ENCODE data around the gene ZDHHC24.

DNA sequence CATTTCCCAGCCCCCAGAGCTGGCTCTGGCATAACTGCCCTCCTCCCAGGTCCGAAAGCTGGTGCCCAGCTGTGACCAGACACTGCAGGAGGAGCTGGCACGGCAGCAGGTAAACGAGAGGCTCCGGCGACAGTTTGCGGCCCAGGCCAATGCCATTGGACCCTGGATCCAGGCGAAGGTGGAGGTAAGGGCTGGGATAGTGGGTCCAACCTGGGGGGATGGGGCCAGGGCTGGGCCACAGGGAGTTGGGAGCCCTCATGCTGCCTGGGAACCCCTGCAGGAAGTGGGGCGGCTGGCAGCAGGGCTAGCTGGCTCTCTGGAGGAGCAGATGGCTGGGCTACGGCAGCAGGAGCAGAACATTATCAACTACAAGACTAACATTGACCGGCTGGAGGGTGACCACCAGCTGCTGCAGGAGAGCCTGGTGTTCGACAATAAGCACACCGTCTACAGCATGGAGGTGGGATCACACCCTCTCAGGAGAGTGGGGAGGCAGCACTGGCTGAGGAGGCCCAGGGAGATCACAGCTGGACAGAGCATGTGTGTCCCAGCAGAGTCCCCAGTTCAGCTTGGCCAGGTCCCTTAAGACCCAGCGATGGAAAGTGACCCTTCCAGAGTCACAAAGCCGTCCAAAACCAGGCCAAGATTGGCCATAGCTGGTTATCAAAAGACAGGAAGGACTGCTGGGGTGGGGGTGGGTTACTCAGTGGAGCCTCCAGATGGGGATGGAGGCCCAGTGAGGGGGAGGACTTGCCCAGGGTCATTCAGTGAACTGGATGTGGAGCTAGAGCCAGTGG is 15.5 kb upstream of the ZDHHC24 start:
- TF ChIP-seq, protein P1, sequence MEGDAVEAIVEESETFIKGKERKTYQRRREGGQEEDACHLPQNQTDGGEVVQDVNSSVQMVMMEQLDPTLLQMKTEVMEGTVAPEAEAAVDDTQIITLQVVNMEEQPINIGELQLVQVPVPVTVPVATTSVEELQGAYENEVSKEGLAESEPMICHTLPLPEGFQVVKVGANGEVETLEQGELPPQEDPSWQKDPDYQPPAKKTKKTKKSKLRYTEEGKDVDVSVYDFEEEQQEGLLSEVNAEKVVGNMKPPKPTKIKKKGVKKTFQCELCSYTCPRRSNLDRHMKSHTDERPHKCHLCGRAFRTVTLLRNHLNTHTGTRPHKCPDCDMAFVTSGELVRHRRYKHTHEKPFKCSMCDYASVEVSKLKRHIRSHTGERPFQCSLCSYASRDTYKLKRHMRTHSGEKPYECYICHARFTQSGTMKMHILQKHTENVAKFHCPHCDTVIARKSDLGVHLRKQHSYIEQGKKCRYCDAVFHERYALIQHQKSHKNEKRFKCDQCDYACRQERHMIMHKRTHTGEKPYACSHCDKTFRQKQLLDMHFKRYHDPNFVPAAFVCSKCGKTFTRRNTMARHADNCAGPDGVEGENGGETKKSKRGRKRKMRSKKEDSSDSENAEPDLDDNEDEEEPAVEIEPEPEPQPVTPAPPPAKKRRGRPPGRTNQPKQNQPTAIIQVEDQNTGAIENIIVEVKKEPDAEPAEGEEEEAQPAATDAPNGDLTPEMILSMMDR (IDR thresholded peaks at IDR 0.05), result no peak
- TF ChIP-seq POLR2A (IDR thresholded peaks at IDR 0.05), result no peak

All from lower leg skin (tissue), 3 donors.